Psoas muscle (tissue), 8 donors: ENCODE results near the gene CD248. TPM values are rescaled to one million over a fixed set of nuclear protein-coding genes. Genes with fewer than 3 reads are reported as not detected.

Experiments used
- ATAC-seq, 4 donors: fragments of 200-7000 bp; cut with Tn5 transposase; one replicate each; pipeline ENCODE4 v1.9.1; 2020; ENCODE audit warnings: moderate library complexity in 3 of 4, mild to moderate bottlenecking in 2 of 4
- DNase-seq, 2 donors: peaks; one replicate each; pipeline ENCODE4 v3.0.0-alpha.2; 2020
- H3K27ac ChIP-seq: fragments of 200-600 bp; one replicate; pipeline ENCODE4 v1.8.0; 2022
- H3K27me3 ChIP-seq, 3 donors: fragments of 200-600 bp in 1 of 3; one replicate each; pipeline versions ENCODE4 v1.6.1 to v1.8.0; 2013 to 2022; ENCODE audit warnings: low read length in 2 of 3, mild to moderate bottlenecking in 2 of 3, moderate library complexity in 1 of 3; ENCODE audit not compliant: insufficient read depth in 3 of 3
- H3K36me3 ChIP-seq, 2 donors: fragments of 200-600 bp in 1 of 2; one replicate each; pipeline versions ENCODE4 v1.6.1 to v1.8.0; 2013 to 2022; ENCODE audit warnings: low read depth in 1 of 2, mild to moderate bottlenecking in 1 of 2, moderate library complexity in 1 of 2; ENCODE audit not compliant: insufficient read depth in 1 of 2
- H3K4me1 ChIP-seq: fragments of 200-600 bp; one replicate; pipeline ENCODE4 v1.8.0; 2022
- H3K4me3 ChIP-seq: fragments of 200-600 bp; one replicate; pipeline ENCODE4 v1.8.0; 2022; ENCODE audit warnings: mild to moderate bottlenecking
- H3K9me3 ChIP-seq: fragments of 200-600 bp; one replicate; pipeline ENCODE4 v1.8.0; 2022
- CTCF ChIP-seq: fragments of 200-600 bp; IDR thresholded peaks from one replicate; pipeline ENCODE4 v1.8.0; 2022; ENCODE audit warnings: antibody characterized with exemption
- WGBS, 3 donors: extraction: QIAGEN DNeasy Blood & Tissue Kit; methylation state at CpG; one replicate each; pipeline versions ENCODE4 v1.1.6 to v1.1.7; 2013; 5-methylcytosine and 5-hydroxymethylcytosine counted together
- intact Hi-C, 2 donors: fragments of 100-400 bp; cut with DNase I; formaldehyde crosslinking; loops; one replicate each; pipeline versions ENCODE4 v1.11.0 to v1.14.2; 2022
- polyA plus RNA-seq, 3 donors: library from polyadenylated mRNA; stranded (reverse); fragments of 200-250 nt; gene quantifications; one replicate each; pipeline ENCODE4 v1.2.3, GENCODE V29; 2013
- total RNA-seq, 4 donors: library from RNA; stranded (reverse); fragmentation: NEBNext Ultra II Directional in 2 of 4; extraction: Animal tissue kit (Norgen Biotek cat#: 25700) in 2 of 4; gene quantifications; one replicate each; pipeline versions ENCODE4 v1.2.1 to v1.2.4, GENCODE V29; 2021 to 2023
- donor health status: healthy with polysubstance abuse.
- donor health status: DM: no; HTN: no; CAD: no; lungs with moderate emphysema.
- donor health status: Bipolar disorder and iron deficiency.
- donor health status: healthy.
- donor health status: DM: yes; HTN: yes; CAD: no.
- donor health status: DM: no; HTN: no; CAD: no.
- donor health status: DM: no; HTN: no; CAD: no.
- donor health status: DM: yes; HTN: yes; CAD: no.

CD248 gene
- total and polyA plus RNA-seq, 7 donors: 2.9 to 10.7 (median 8.8) TPM

- 74 to 79% (median 77%) methylated on average over 13 to 14 of the region's 14 CpGs for WGBS, 3 donors
- Histone ChIP-seq H3K27me3 (peaks cover 0 to 7% (median 0%) of the 10 kb centered on the region in 3 donors), H3K9me3 (no peaks in the 10 kb centered on the region), H3K4me3 (no peak overlapping the region), H3K27ac (no peak overlapping the region), H3K36me3 (peaks cover 3 to 57% of the 10 kb centered on the region in 2 donors), H3K4me1 (peaks cover 4% of the 10 kb centered on the region)
- ATAC-seq (no peak), DNase-seq (peak in 1 of 2 donors; percentile 48)
- intact Hi-C loops: no loop called here
- TF ChIP-seq CTCF: no peak
Measured at GRCh38 chr11:66275984-66276612, 40.7 kb downstream of the CD248 start.

GRCh38 chr11:66275396-66275795 is 41.4 kb downstream of the CD248 start:
- Histone ChIP-seq H3K27me3 (peaks cover 0 to 7% (median 0%) of the 10 kb centered on the region in 3 donors), H3K4me3 (no peak overlapping the region), H3K9me3 (no peaks in the 10 kb centered on the region), H3K4me1 (peaks cover 9% of the 10 kb centered on the region), H3K36me3 (peaks cover 3 to 63% of the 10 kb centered on the region in 2 donors), H3K27ac (no peak overlapping the region)
- TF ChIP-seq CTCF: no peak
- DNase-seq: no peak
- intact Hi-C loops: no loop called here
- peak in 1 of 4 donors; percentile 8 for ATAC-seq
- WGBS, 3 donors: 52 to 65% (median 64%) methylated on average over 8 of the region's 8 CpGs

GRCh38 chr11:66274219-66274618 is 42.6 kb downstream of the CD248 start:
- Histone ChIP-seq H3K9me3 (no peaks in the 10 kb centered on the region), H3K4me1 (peaks cover 19% of the 10 kb centered on the region), H3K4me3 (no peak overlapping the region), H3K27me3 (peaks cover 0 to 2% (median 0%) of the 10 kb centered on the region in 3 donors), H3K27ac (no peak overlapping the region), H3K36me3 (peaks cover 3 to 65% of the 10 kb centered on the region in 2 donors)
- no peak for TF ChIP-seq CTCF
- ATAC-seq (no peak), DNase-seq (no peak)
- intact Hi-C loops: no loop called here
- 20 to 65% (median 33%) methylated on average over 1 of the region's 1 CpG for WGBS, 3 donors

- DNase-seq (no peak), ATAC-seq (no peak)
- Histone ChIP-seq H3K4me3 (no peak overlapping the region), H3K27ac (no peak overlapping the region), H3K9me3 (no peaks in the 10 kb centered on the region), H3K4me1 (peaks cover 18% of the 10 kb centered on the region), H3K36me3 (peaks cover 3 to 65% of the 10 kb centered on the region in 2 donors), H3K27me3 (no peaks in the 10 kb centered on the region)
- 71 to 92% (median 88%) methylated on average over 2 of the region's 2 CpGs for WGBS, 3 donors
- intact Hi-C loops: no loop called here
- TF ChIP-seq CTCF: no peak
Measured at GRCh38 chr11:66272596-66272995, 44.2 kb downstream of the CD248 start.

GRCh38 chr11:66271816-66272215 is 45.0 kb downstream of the CD248 start:
- Histone ChIP-seq H3K4me1 (peaks cover 19% of the 10 kb centered on the region), H3K36me3 (peaks cover 3 to 63% of the 10 kb centered on the region in 2 donors), H3K4me3 (no peak overlapping the region), H3K27me3 (no peaks in the 10 kb centered on the region), H3K9me3 (no peaks in the 10 kb centered on the region), H3K27ac (no peak overlapping the region)
- intact Hi-C loops: no loop called here
- ATAC-seq: no peak
- 90 to 92% (median 91%) methylated on average over 7 of the region's 7 CpGs for WGBS, 3 donors
- TF ChIP-seq CTCF: no peak
- peak in 1 of 2 donors; percentile 36 for DNase-seq
